ENCODE measurements around the gene DHX58. TPM values are rescaled to one million over a fixed set of nuclear protein-coding genes. Genes with fewer than 3 reads are reported as not detected.

Gene DHX58
- total RNA-seq, 6 experiments from 2014 or later, result 4.0 to 5.3 (median 4.2) TPM

DNA sequence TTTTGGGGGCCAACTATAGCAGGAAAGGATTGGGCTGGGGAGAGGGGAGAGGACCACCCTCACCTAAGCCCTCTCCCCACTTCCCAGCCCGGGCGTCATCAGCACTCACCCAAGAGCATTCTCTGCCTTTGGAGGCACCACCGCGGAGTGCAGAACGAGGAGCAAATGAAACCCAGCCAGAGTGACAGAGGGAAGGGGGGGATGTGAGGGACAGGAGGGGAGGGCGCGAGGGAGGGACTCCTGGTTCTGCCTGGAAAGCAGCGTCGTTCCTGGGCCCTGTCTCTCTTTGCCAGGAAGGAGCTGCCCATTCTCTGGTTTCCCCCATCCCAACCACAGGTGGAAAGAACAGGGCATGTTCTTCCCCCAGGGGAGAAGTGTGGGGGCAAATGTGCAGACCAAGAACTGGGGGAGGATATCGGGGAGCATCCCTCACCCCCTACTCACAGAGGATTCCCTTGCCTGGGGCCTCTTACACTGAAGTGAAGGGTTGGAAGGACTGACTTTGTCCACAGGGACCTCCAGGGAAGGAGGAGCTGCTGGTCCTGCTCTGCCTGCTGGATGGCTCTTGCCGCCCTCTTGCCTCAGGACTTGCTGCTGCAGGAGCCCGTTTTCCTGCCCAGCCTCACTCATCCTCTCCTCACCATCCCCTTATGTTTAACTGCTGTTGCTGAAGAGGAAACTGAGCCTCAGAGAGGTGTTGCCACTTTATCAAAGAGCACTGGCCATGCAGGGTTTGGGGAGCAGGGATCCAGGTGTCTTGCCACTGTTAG, 58.6 kb downstream of the DHX58 start:
- peaks cover 44% of the 10 kb centered on the region for H3K27me3 Mint-ChIP-seq (ENCODE audit: insufficient read depth)
- no peak for DNase-seq
- TF ChIP-seq, protein P1, sequence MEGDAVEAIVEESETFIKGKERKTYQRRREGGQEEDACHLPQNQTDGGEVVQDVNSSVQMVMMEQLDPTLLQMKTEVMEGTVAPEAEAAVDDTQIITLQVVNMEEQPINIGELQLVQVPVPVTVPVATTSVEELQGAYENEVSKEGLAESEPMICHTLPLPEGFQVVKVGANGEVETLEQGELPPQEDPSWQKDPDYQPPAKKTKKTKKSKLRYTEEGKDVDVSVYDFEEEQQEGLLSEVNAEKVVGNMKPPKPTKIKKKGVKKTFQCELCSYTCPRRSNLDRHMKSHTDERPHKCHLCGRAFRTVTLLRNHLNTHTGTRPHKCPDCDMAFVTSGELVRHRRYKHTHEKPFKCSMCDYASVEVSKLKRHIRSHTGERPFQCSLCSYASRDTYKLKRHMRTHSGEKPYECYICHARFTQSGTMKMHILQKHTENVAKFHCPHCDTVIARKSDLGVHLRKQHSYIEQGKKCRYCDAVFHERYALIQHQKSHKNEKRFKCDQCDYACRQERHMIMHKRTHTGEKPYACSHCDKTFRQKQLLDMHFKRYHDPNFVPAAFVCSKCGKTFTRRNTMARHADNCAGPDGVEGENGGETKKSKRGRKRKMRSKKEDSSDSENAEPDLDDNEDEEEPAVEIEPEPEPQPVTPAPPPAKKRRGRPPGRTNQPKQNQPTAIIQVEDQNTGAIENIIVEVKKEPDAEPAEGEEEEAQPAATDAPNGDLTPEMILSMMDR (IDR thresholded peaks at IDR 0.05), result no peak
- H3K36me3 Mint-ChIP-seq (ENCODE audit: low read depth), result no peaks in the 10 kb centered on the region
- H3K4me3 Mint-ChIP-seq, result no peak overlapping the region
- H3K27ac Mint-ChIP-seq, result no peak overlapping the region
- peaks cover 16% of the 10 kb centered on the region for H3K4me1 Mint-ChIP-seq (ENCODE audit: low read depth)
- no peaks in the 10 kb centered on the region for H3K9me3 Mint-ChIP-seq

DNA sequence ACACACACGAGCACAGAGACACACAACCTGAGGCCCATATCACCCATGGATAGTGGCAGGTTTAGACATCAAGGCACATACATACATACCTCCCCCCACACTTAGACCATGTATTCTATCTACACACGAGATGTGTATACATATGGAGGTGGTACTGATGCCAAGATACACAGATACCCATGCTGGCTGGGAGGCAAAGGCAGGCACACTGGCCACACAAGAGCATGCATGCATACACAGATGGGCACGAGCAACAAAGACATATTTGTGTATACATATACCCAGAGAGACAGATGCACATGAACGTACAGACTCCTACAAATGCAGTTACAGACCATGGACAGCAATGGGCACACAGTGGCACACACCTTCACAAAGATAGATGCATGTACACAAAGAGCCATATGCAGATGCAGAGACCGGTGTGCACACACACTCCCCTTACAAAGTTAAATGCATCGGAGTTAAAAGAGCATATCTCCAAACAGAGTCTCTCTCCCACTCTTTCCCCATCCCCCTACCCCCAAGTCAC, 60.1 kb downstream of the DHX58 start:
- H3K27ac Mint-ChIP-seq, result no peak overlapping the region
- peaks cover 16% of the 10 kb centered on the region for H3K4me1 Mint-ChIP-seq (ENCODE audit: low read depth)
- DNase-seq, result no peak
- TF ChIP-seq, protein P1 (IDR thresholded peaks at IDR 0.05), result no peak
- no peaks in the 10 kb centered on the region for H3K9me3 Mint-ChIP-seq
- H3K27me3 Mint-ChIP-seq (ENCODE audit: insufficient read depth), result peaks cover 52% of the 10 kb centered on the region
- no peak overlapping the region for H3K4me3 Mint-ChIP-seq
- H3K36me3 Mint-ChIP-seq (ENCODE audit: low read depth), result no peaks in the 10 kb centered on the region

DNA sequence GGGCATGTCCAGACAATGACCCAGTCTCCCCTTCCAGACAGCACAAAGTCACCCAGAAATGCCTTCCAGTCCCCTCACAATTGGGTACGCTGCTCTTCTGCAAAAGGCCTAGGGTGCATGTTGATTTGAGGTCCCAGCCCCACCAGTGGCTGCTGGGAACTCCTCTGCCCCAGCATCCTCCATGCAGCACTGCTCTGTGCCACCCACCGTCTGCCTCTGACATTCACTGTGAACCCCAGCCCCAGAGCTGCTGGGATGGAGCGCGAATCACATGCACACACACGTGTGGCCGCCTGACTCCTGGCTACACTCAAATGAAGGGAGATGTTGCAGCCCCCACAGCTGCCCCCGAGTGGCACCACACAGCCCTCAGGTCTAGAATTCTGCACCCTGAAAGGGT, 60.9 kb downstream of the DHX58 start:
- TF ChIP-seq, protein P1 (IDR thresholded peaks at IDR 0.05), result no peak
- peaks cover 16% of the 10 kb centered on the region for H3K4me1 Mint-ChIP-seq (ENCODE audit: low read depth)
- H3K9me3 Mint-ChIP-seq, result no peaks in the 10 kb centered on the region
- no peak overlapping the region for H3K4me3 Mint-ChIP-seq
- H3K36me3 Mint-ChIP-seq (ENCODE audit: low read depth), result no peaks in the 10 kb centered on the region
- H3K27me3 Mint-ChIP-seq (ENCODE audit: insufficient read depth), result peaks cover 51% of the 10 kb centered on the region
- DNase-seq, result no peak
- no peak overlapping the region for H3K27ac Mint-ChIP-seq

Other genes starting within 250 kb of the DHX58 start
- gene KLHL11, start 247.3 kb downstream of the DHX58 start, total RNA-seq (2021; fragmentation: NEBNext Ultra II Directional; extraction: Animal tissue kit (Norgen Biotek cat#: 25700)), result 10 to 100 TPM; 13.4 to 16.2 (median 15.7) TPM
- gene ACLY, start 193.8 kb downstream of the DHX58 start, total RNA-seq (2021; fragmentation: NEBNext Ultra II Directional; extraction: Animal tissue kit (Norgen Biotek cat#: 25700)), result 100 to 1,000 TPM; 254 to 315 (median 279) TPM
- 1 to 10 TPM in 3 of 6 experiments, under 1 TPM in 3; 0.74 to 1.8 (median 0.97) TPM for gene ODAD4, start 182.1 kb downstream of the DHX58 start, total RNA-seq (2021; fragmentation: NEBNext Ultra II Directional; extraction: Animal tissue kit (Norgen Biotek cat#: 25700))
- gene CNP, start 145.9 kb downstream of the DHX58 start, total RNA-seq (2021; fragmentation: NEBNext Ultra II Directional; extraction: Animal tissue kit (Norgen Biotek cat#: 25700)), result 100 to 1,000 TPM; 105 to 118 (median 111) TPM
- 100 to 1,000 TPM in 3 of 6 experiments, 10 to 100 TPM in 3; 85.0 to 115 (median 100) TPM for gene DNAJC7, start 95.3 kb downstream of the DHX58 start, total RNA-seq (2021; fragmentation: NEBNext Ultra II Directional; extraction: Animal tissue kit (Norgen Biotek cat#: 25700))
- gene NKIRAS2, start 92.6 kb downstream of the DHX58 start, total RNA-seq (2021; fragmentation: NEBNext Ultra II Directional; extraction: Animal tissue kit (Norgen Biotek cat#: 25700)), result 10 to 100 TPM; 37.1 to 43.9 (median 40.3) TPM
- gene C17orf113, start 62.1 kb downstream of the DHX58 start, total RNA-seq (2021; fragmentation: NEBNext Ultra II Directional; extraction: Animal tissue kit (Norgen Biotek cat#: 25700)), result under 1 TPM in 4 of 6 experiments, not detected in 2; 0.07 to 0.10 (median 0.08) TPM
- gene ZNF385C, start 14.2 kb downstream of the DHX58 start, total RNA-seq (2021; fragmentation: NEBNext Ultra II Directional; extraction: Animal tissue kit (Norgen Biotek cat#: 25700)), result not detected
- 10 to 100 TPM; 21.5 to 36.2 (median 25.3) TPM for gene KAT2A, start 8.7 kb upstream of the DHX58 start, total RNA-seq (2021; fragmentation: NEBNext Ultra II Directional; extraction: Animal tissue kit (Norgen Biotek cat#: 25700))
- not detected for gene HSPB9, start 10.1 kb upstream of the DHX58 start, total RNA-seq (2021; fragmentation: NEBNext Ultra II Directional; extraction: Animal tissue kit (Norgen Biotek cat#: 25700))
- gene RAB5C, start 42.3 kb upstream of the DHX58 start, total RNA-seq (2021; fragmentation: NEBNext Ultra II Directional; extraction: Animal tissue kit (Norgen Biotek cat#: 25700)), result 100 to 1,000 TPM; 184 to 204 (median 193) TPM
- gene KCNH4, start 68.4 kb upstream of the DHX58 start, total RNA-seq (2021; fragmentation: NEBNext Ultra II Directional; extraction: Animal tissue kit (Norgen Biotek cat#: 25700)), result not detected
- gene HCRT, start 72.7 kb upstream of the DHX58 start, total RNA-seq (2021; fragmentation: NEBNext Ultra II Directional; extraction: Animal tissue kit (Norgen Biotek cat#: 25700)), result not detected
- 1 to 10 TPM; 1.5 to 7.5 (median 6.4) TPM for gene GHDC, start 81.8 kb upstream of the DHX58 start, total RNA-seq (2021; fragmentation: NEBNext Ultra II Directional; extraction: Animal tissue kit (Norgen Biotek cat#: 25700))
- gene STAT5B, start 163.7 kb upstream of the DHX58 start, total RNA-seq (2021; fragmentation: NEBNext Ultra II Directional; extraction: Animal tissue kit (Norgen Biotek cat#: 25700)), result 10 to 100 TPM; 16.8 to 22.5 (median 20.1) TPM
- gene STAT5A, start 175.8 kb upstream of the DHX58 start, total RNA-seq (2021; fragmentation: NEBNext Ultra II Directional; extraction: Animal tissue kit (Norgen Biotek cat#: 25700)), result 1 to 10 TPM in 1 of 6 experiments, under 1 TPM in 5; 0.27 to 1.0 (median 0.53) TPM